GM12801 (cell line): Measurements from ENCODE around the gene C19orf47.

Experiments used
- CTCF ChIP-seq: IDR thresholded peaks from one replicate; pipeline ENCODE4 v1.5.1; 2011; ENCODE audit warnings: control low read depth; ENCODE audit not compliant: insufficient read length; ENCODE audit errors: extremely low read depth

C19orf47 gene

GRCh38 chr19:40337594-40337993 lies 10.6 kb downstream of the C19orf47 start:
- TF ChIP-seq CTCF: no peak

DNA sequence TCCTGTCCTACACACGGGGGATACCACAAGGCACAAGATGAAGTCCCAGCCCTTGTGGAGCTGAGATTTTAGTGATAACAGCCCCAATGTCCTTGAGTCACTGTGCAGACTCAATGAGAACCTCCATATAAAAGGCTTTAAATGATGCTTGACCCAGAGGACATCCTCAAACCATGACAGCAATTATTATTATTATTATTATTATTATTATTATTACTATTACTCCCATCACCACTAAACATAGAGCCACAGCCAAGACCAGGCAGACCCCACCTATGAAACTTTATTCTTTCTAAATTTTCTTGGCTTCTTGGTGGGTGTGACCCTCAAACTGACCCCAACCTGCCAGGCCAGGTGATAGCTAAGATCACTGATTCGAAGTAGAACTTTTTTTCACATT lies 11.1 kb downstream of the C19orf47 start:
- no peak for TF ChIP-seq CTCF

DNA sequence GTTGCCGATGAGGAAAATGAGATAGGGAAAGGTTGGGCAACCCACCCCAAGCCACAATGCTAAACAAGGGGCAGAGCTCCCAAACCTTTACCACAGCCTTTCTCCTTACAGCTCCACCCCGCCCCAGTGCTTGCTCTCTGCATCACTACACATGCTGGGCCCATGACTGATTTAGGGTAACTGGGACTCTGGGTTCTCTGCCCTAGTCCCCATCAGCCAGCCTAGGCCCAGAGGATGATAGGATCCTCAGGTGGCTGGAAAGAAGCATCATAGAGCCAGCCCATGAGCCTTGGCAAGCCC lies 11.6 kb downstream of the C19orf47 start:
- no peak for TF ChIP-seq CTCF

DNA sequence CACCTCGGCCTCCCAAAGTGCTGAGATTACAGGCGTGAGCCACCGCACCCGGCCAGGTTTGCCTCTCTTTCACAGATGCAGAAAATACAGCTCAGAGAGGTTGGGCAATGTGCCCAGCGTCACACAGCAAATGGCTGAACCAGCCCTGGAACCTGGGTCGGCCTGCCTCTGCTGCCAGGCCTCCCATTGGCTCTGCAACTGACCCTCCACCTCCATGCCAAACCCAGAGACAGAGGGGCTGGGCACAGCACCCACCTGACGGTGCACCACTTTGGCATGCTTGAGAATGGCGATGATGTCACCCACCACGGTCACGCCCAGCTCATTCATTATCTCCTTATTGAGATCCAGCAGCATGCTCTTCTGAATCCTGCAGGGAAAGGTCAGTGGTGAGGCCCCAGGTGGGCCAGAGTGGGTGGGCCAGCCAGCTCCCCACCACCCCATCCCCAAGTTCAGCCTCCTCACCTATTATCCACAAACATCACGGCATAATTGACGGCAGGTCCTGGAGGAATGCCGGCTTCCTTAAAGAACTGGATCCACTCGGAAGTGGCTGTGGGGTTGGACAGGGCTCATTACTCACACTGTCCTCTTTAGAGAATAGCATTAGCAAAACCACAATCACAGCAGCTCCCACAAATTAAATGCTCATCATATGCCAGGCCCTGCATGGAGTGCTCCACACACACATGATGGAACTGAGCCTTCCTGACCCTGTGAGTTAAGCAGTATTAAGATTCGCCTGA lies 12.2 kb downstream of the C19orf47 start:
- TF ChIP-seq CTCF: no peak

- TF ChIP-seq CTCF: no peak
These were observed 13.1 kb downstream of the C19orf47 start for GRCh38 chr19:40335101-40335500.

DNA sequence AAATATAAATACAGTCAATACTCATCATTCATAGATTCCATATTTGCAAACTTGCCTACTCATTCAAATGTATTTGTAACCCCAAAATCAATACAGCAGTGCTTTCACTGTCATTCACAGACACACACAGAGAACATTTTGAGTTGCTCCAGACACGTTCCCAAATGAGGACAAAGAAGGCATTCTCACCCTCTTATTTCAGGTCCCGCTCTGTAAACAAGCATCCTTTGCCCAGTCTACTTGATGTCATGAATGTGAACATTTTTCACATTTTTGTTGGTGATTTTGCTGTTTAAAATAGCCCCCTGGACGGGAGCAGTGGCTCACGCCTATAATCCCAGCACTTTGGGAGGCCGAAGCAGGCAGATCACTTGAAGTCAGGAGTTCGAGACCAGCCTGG lies 15.5 kb downstream of the C19orf47 start:
- no peak for TF ChIP-seq CTCF

DNA sequence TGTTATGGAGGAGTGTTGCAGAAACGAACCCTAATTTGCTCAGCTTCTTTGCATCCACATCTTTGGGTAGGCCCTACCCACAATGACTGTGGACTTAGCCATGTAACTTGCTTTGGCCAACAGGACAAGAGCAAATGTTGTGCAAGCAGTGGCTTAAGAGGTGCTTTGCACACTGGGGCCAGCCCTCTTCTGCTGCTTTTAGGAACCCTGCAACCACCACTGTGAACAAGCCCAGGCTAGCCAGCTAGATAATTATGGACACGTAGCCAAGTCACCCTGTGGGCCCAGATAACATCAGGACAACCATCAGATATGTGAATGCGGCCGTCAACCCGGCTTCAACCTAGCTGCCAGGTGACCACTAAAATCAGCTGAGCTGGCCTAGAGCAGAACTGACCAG lies 17.1 kb downstream of the C19orf47 start:
- TF ChIP-seq CTCF: no peak

- TF ChIP-seq CTCF: no peak
These were observed 22.0 kb downstream of the C19orf47 start for GRCh38 chr19:40326201-40326600.
